Prostate gland (tissue), 2 donors: ENCODE data around the gene CNPY4.

Experiments
- CTCF ChIP-seq, 4 experiments: fragments of 200-600 bp in 2 of 4; fragments of 450-650 bp in 2 of 4; sonication (generic) in 2 of 4; IDR thresholded peaks; 1 replicate in 3 of 4; 2 replicates in 1 of 4; pipeline ENCODE4 v1.5.1; 2016 to 2019; ENCODE audit warnings: antibody characterized with exemption in 4 of 4, mild to moderate bottlenecking in 2 of 4, moderate library complexity in 2 of 4
- POLR2A ChIP-seq: fragments of 450-650 bp; IDR thresholded peaks from one replicate; pipeline ENCODE4 v1.6.1; 2016; ENCODE audit warnings: antibody characterized with exemption, mild to moderate bottlenecking
- POLR2AphosphoS5 ChIP-seq: sonication (generic); formaldehyde crosslinking; IDR thresholded peaks from one replicate; pipeline ENCODE4 v1.6.1; 2017; ENCODE audit warnings: antibody characterized with exemption

DNA sequence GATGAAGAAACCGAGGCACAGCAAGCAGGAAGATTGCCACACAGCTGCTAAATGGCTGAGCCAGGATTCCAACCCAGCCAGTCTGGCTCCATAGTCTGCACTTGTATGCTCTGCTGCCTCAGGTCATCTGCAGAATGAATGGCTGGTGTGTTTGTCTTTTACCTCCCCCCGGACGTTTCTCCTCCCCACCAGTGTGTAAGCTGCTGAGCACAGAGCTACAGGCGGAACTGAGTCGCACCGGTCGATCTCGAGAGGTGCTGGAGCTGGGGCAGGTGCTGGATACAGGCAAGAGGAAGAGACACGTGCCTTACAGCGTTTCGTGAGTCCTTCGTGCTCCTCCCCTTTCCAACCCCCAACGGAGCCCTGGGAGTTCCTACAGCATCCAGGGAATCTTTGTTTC, 2.6 kb downstream of the CNPY4 start:
- TF ChIP-seq POLR2AphosphoS5, result no peak
- TF ChIP-seq CTCF (IDR thresholded peaks at IDR 0.05), result no peak
- TF ChIP-seq POLR2A, result no peak
